Psoas muscle (tissue), 8 donors: ENCODE measurements around the gene RRBP1. TPM values are rescaled to one million over a fixed set of nuclear protein-coding genes. Genes with fewer than 3 reads are reported as not detected.

ENCODE experiments used
- ATAC-seq, 4 donors: fragments of 200-7000 bp; cut with Tn5 transposase; one replicate each; pipeline ENCODE4 v1.9.1; 2020; ENCODE audit warnings: moderate library complexity in 3 of 4, mild to moderate bottlenecking in 2 of 4
- DNase-seq, 2 donors: peaks; one replicate each; pipeline ENCODE4 v3.0.0-alpha.2; 2020
- H3K27ac ChIP-seq: fragments of 200-600 bp; one replicate; pipeline ENCODE4 v1.8.0; 2022
- H3K27me3 ChIP-seq, 3 donors: fragments of 200-600 bp in 1 of 3; one replicate each; pipeline versions ENCODE4 v1.6.1 to v1.8.0; 2013 to 2022; ENCODE audit warnings: low read length in 2 of 3, mild to moderate bottlenecking in 2 of 3, moderate library complexity in 1 of 3; ENCODE audit not compliant: insufficient read depth in 3 of 3
- H3K36me3 ChIP-seq, 2 donors: fragments of 200-600 bp in 1 of 2; one replicate each; pipeline versions ENCODE4 v1.6.1 to v1.8.0; 2013 to 2022; ENCODE audit warnings: low read depth in 1 of 2, mild to moderate bottlenecking in 1 of 2, moderate library complexity in 1 of 2; ENCODE audit not compliant: insufficient read depth in 1 of 2
- H3K4me1 ChIP-seq: fragments of 200-600 bp; one replicate; pipeline ENCODE4 v1.8.0; 2022
- H3K4me3 ChIP-seq: fragments of 200-600 bp; one replicate; pipeline ENCODE4 v1.8.0; 2022; ENCODE audit warnings: mild to moderate bottlenecking
- H3K9me3 ChIP-seq: fragments of 200-600 bp; one replicate; pipeline ENCODE4 v1.8.0; 2022
- WGBS, 3 donors: extraction: QIAGEN DNeasy Blood & Tissue Kit; methylation state at CpG; one replicate each; pipeline versions ENCODE4 v1.1.6 to v1.1.7; 2013; 5-methylcytosine and 5-hydroxymethylcytosine counted together
- intact Hi-C, 2 donors: fragments of 100-400 bp; cut with DNase I; formaldehyde crosslinking; loops; one replicate each; pipeline versions ENCODE4 v1.11.0 to v1.14.2; 2022
- polyA plus RNA-seq, 3 donors: library from polyadenylated mRNA; stranded (reverse); fragments of 200-250 nt; gene quantifications; one replicate each; pipeline ENCODE4 v1.2.3, GENCODE V29; 2013
- total RNA-seq, 4 donors: library from RNA; stranded (reverse); fragmentation: NEBNext Ultra II Directional in 2 of 4; extraction: Animal tissue kit (Norgen Biotek cat#: 25700) in 2 of 4; gene quantifications; one replicate each; pipeline versions ENCODE4 v1.2.1 to v1.2.4, GENCODE V29; 2021 to 2023
- TF ChIP-seq, protein P1 (sequence below): fragments of 200-600 bp; IDR thresholded peaks from one replicate; pipeline ENCODE4 v1.8.0; 2022; ENCODE audit warnings: antibody characterized with exemption
- donor health status: healthy with polysubstance abuse.
- donor health status: DM: no; HTN: no; CAD: no; lungs with moderate emphysema.
- donor health status: Bipolar disorder and iron deficiency.
- donor health status: healthy.
- donor health status: DM: yes; HTN: yes; CAD: no.
- donor health status: DM: no; HTN: no; CAD: no.
- donor health status: DM: no; HTN: no; CAD: no.
- donor health status: DM: yes; HTN: yes; CAD: no.

RRBP1 gene
- total and polyA plus RNA-seq, 7 donors, result 14.2 to 40.8 (median 21.8) TPM

DNA sequence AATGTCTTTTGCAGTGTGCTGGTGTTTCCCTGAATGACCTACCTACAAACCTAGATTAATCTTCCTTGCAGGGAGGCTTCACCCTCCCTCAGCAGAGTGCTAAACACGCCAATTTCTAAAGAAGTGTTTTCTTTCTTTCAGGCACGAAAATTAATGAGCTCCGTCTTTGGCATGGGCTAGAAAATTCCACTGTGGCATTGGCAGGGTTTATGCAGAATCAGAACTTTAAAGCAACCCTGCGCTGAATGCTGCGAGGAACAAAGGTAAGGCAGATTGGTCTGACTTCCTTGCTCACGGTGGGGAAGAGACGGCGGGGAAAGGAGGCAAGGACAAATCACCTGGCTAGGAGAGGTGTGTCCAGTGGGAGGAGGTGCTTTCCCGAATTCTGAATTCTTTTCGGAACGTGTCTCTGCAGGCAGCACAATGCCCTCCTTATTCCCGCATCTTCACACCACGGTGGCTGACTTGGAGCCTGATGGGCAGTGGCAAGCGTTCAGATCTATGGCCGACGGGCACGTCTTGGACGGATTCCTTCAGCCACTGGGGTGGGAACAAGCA is 11.5 kb upstream of the RRBP1 start:
- DNase-seq (no peak), ATAC-seq (no peak)
- WGBS, 3 donors, result 42 to 57% (median 43%) methylated on average over 18 of the region's 18 CpGs
- Histone ChIP-seq H3K36me3 (no peaks in the 10 kb centered on the region), H3K27ac (no peak overlapping the region), H3K27me3 (peaks cover 0 to 4% (median 0%) of the 10 kb centered on the region in 3 donors), H3K4me3 (no peak overlapping the region), H3K4me1 (no peaks in the 10 kb centered on the region), H3K9me3 (no peaks in the 10 kb centered on the region)
- intact Hi-C loops, result no loop called here
- TF ChIP-seq, protein P1, sequence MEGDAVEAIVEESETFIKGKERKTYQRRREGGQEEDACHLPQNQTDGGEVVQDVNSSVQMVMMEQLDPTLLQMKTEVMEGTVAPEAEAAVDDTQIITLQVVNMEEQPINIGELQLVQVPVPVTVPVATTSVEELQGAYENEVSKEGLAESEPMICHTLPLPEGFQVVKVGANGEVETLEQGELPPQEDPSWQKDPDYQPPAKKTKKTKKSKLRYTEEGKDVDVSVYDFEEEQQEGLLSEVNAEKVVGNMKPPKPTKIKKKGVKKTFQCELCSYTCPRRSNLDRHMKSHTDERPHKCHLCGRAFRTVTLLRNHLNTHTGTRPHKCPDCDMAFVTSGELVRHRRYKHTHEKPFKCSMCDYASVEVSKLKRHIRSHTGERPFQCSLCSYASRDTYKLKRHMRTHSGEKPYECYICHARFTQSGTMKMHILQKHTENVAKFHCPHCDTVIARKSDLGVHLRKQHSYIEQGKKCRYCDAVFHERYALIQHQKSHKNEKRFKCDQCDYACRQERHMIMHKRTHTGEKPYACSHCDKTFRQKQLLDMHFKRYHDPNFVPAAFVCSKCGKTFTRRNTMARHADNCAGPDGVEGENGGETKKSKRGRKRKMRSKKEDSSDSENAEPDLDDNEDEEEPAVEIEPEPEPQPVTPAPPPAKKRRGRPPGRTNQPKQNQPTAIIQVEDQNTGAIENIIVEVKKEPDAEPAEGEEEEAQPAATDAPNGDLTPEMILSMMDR, result no peak

GRCh38 chr20:17691758-17692157 is 9.7 kb upstream of the RRBP1 start:
- no peak overlapping the region for H3K4me3 ChIP-seq
- 87 to 88% (median 88%) methylated on average over 2 of the region's 2 CpGs for WGBS, 3 donors
- no peak for ATAC-seq
- TF ChIP-seq, protein P1, result no peak
- H3K36me3 ChIP-seq, result no peaks in the 10 kb centered on the region
- DNase-seq, result no peak
- peaks cover 0 to 4% (median 0%) of the 10 kb centered on the region in 3 donors for H3K27me3 ChIP-seq
- intact Hi-C loops, result no loop called here
- H3K27ac ChIP-seq, result no peak overlapping the region
- no peaks in the 10 kb centered on the region for H3K4me1 ChIP-seq
- H3K9me3 ChIP-seq, result no peaks in the 10 kb centered on the region

- Histone ChIP-seq H3K4me3 (no peak overlapping the region), H3K36me3 (no peaks in the 10 kb centered on the region), H3K27ac (no peak overlapping the region), H3K4me1 (no peaks in the 10 kb centered on the region), H3K9me3 (no peaks in the 10 kb centered on the region), H3K27me3 (peaks cover 0 to 4% (median 0%) of the 10 kb centered on the region in 3 donors)
- ATAC-seq (no peak), DNase-seq (no peak)
- intact Hi-C loops, result no loop called here
- WGBS, 3 donors, result 79 to 85% (median 85%) methylated on average over 2 of the region's 2 CpGs
- TF ChIP-seq, protein P1, result no peak
Measured at GRCh38 chr20:17690144-17690543, 8.1 kb upstream of the RRBP1 start.

GRCh38 chr20:17688965-17689364 is 6.9 kb upstream of the RRBP1 start:
- no peak for ATAC-seq
- no peak for DNase-seq
- no peaks in the 10 kb centered on the region for H3K9me3 ChIP-seq
- H3K4me3 ChIP-seq, result no peak overlapping the region
- intact Hi-C loops, result no loop called here
- TF ChIP-seq, protein P1, result no peak
- 33 to 45% (median 41%) methylated on average over 2 of the region's 2 CpGs for WGBS, 3 donors
- H3K36me3 ChIP-seq, result no peaks in the 10 kb centered on the region
- H3K4me1 ChIP-seq, result no peaks in the 10 kb centered on the region
- H3K27me3 ChIP-seq, result peaks cover 0 to 4% (median 0%) of the 10 kb centered on the region in 3 donors
- H3K27ac ChIP-seq, result no peak overlapping the region

DNA sequence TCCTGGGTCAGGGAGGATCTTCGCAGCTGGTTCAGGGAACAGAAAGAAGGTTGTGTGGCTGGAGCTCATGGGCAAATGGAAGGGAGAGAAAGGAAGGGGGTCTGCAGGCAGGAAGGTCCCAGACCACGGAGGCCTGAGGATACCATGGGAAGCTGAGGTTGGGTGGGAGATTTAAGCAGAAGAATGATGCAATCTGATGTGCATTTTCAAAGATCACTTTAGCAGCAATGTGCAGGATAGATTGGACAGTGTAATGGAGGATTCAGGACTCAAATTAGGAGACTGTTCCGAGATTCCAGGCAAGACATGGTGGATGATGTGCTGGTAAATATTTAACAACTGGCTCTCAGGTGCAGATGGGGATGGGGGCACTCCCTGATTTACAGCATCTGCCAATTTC is 5.8 kb upstream of the RRBP1 start:
- no peaks in the 10 kb centered on the region for H3K36me3 ChIP-seq
- DNase-seq (no peak), ATAC-seq (no peak)
- H3K4me1 ChIP-seq, result peaks cover under 1% of the 10 kb centered on the region
- H3K9me3 ChIP-seq, result no peaks in the 10 kb centered on the region
- intact Hi-C loops, result no loop called here
- 78 to 83% (median 82%) methylated on average over 3 of the region's 3 CpGs for WGBS, 3 donors
- H3K27me3 ChIP-seq, result no peaks in the 10 kb centered on the region
- TF ChIP-seq, protein P1, result no peak
- no peak overlapping the region for H3K4me3 ChIP-seq
- no peak overlapping the region for H3K27ac ChIP-seq
